ENCODE results near the gene RGS11. TPM values are rescaled to one million over a fixed set of nuclear protein-coding genes. Genes with fewer than 3 reads are reported as not detected.

RGS11 gene
- total and polyA plus RNA-seq, 10 donors = 0.79 to 5.4 (median 2.2) TPM

- TF ChIP-seq CTCF (IDR thresholded peaks at IDR 0.05 in 8 of 11, conservative IDR thresholded peaks at IDR 0.05 in 3 of 11) (no peak), POLR2AphosphoS5 (IDR thresholded peaks at IDR 0.05) (no peak), POLR2A (IDR thresholded peaks at IDR 0.05) (no peak)
- DNase-seq = no peak
- Histone ChIP-seq H3K9me3 (no peaks in the 10 kb centered on the region), H3K27ac (no peak overlapping the region), H3K4me1 (peaks cover 0 to 38% (median 13%) of the 10 kb centered on the region in 6 donors), H3K4me3 (no peak overlapping the region), H3K27me3 (replicated peaks in 1 of 7) (no peaks in the 10 kb centered on the region), H3K36me3 (peaks cover 0 to 20% (median 1%) of the 10 kb centered on the region in 6 donors)
- intact Hi-C loops (cut with DNase I; ENCODE audit: low total_unique reads) = no loop called here
- 79 to 91% (median 85%) methylated on average over 9 of the region's 9 CpGs for WGBS, 5 donors
Measured at GRCh38 chr16:245105-245504, 30.6 kb downstream of the RGS11 start.

GRCh38 chr16:243348-243747, 32.4 kb downstream of the RGS11 start:
- no peak for TF ChIP-seq CTCF (IDR thresholded peaks at IDR 0.05 in 8 of 11, conservative IDR thresholded peaks at IDR 0.05 in 3 of 11)
- TF ChIP-seq POLR2AphosphoS5 (IDR thresholded peaks at IDR 0.05) = no peak
- no peak for TF ChIP-seq POLR2A (IDR thresholded peaks at IDR 0.05)
- 80 to 88% (median 86%) methylated on average over 4 of the region's 4 CpGs for WGBS, 5 donors
- Histone ChIP-seq H3K9me3 (no peaks in the 10 kb centered on the region), H3K4me3 (no peak overlapping the region), H3K27me3 (replicated peaks in 1 of 7) (no peaks in the 10 kb centered on the region), H3K27ac (no peak overlapping the region), H3K36me3 (peaks cover 0 to 8% (median 0%) of the 10 kb centered on the region in 6 donors), H3K4me1 (peaks cover 0 to 49% (median 13%) of the 10 kb centered on the region in 6 donors)
- DNase-seq = peak; percentile 1
- intact Hi-C loops (cut with DNase I; ENCODE audit: low total_unique reads) = no loop called here

- Histone ChIP-seq H3K27ac (peak overlapping the region in 2 of 8 donors; percentile 21 to 30), H3K4me1 (peaks cover 0 to 49% (median 13%) of the 10 kb centered on the region in 6 donors), H3K36me3 (peaks cover 0 to 4% (median 0%) of the 10 kb centered on the region in 6 donors), H3K9me3 (no peaks in the 10 kb centered on the region), H3K27me3 (replicated peaks in 1 of 7) (no peaks in the 10 kb centered on the region), H3K4me3 (no peak overlapping the region)
- intact Hi-C loops (cut with DNase I; ENCODE audit: low total_unique reads) = no loop called here
- TF ChIP-seq POLR2AphosphoS5 (IDR thresholded peaks at IDR 0.05) = no peak
- no peak for TF ChIP-seq POLR2A (IDR thresholded peaks at IDR 0.05)
- 88 to 93% (median 92%) methylated on average over 10 of the region's 10 CpGs for WGBS, 5 donors
- peak; percentile 39 for DNase-seq
Measured at GRCh38 chr16:242281-242680, 33.5 kb downstream of the RGS11 start.

- peaks cover 0 to 4% (median 0%) of the 10 kb centered on the region in 6 donors for H3K36me3 ChIP-seq
- TF ChIP-seq POLR2A (IDR thresholded peaks at IDR 0.05) = no peak
- TF ChIP-seq POLR2AphosphoS5 (IDR thresholded peaks at IDR 0.05) = no peak
- no peak for TF ChIP-seq CTCF (IDR thresholded peaks at IDR 0.05 in 8 of 11, conservative IDR thresholded peaks at IDR 0.05 in 3 of 11)
- DNase-seq = no peak
- WGBS, 5 donors = 83 to 93% (median 86%) methylated on average over 8 of the region's 8 CpGs
- H3K4me3 ChIP-seq = no peak overlapping the region
- no peaks in the 10 kb centered on the region for H3K27me3 ChIP-seq (replicated peaks in 1 of 7)
- no peaks in the 10 kb centered on the region for H3K9me3 ChIP-seq
- peak overlapping the region in 2 of 8 donors; percentile 28 to 46 for H3K27ac ChIP-seq
- intact Hi-C loops (cut with DNase I; ENCODE audit: low total_unique reads) = no loop called here
- peaks cover 0 to 57% (median 20%) of the 10 kb centered on the region in 6 donors for H3K4me1 ChIP-seq
Measured at GRCh38 chr16:240559-240958, 35.2 kb downstream of the RGS11 start.
